Measurements from ENCODE around the gene TP63. TPM values are rescaled to one million over a fixed set of nuclear protein-coding genes. Genes with fewer than 3 reads are reported as not detected.

Gene TP63
- total and polyA plus RNA-seq, 7 donors, result under 0.01 to 0.28 (median 0.15) TPM; not detected in 3

- intact Hi-C loops (cut with DNase I), result no loop called here
- TF ChIP-seq CTCF (IDR thresholded peaks at IDR 0.05), result no peak
- no peak for TF ChIP-seq POLR2A (IDR thresholded peaks at IDR 0.05)
- no peak for TF ChIP-seq EP300 (IDR thresholded peaks at IDR 0.05)
- TF ChIP-seq POLR2AphosphoS5 (IDR thresholded peaks at IDR 0.05), result no peak
- H3K4me3 ChIP-seq, result no peak overlapping the region
- no peaks in the 10 kb centered on the region for H3K36me3 ChIP-seq
- H3K9me3 ChIP-seq, result no peaks in the 10 kb centered on the region
- H3K4me1 ChIP-seq, result no peaks in the 10 kb centered on the region
- DNase-seq, result no peak
- H3K27me3 ChIP-seq, result no peaks in the 10 kb centered on the region
- H3K27ac ChIP-seq, result no peak overlapping the region
Measured at GRCh38 chr3:189735913-189736312, 104.7 kb downstream of the TP63 start.

- H3K4me3 ChIP-seq, result no peak overlapping the region
- H3K9me3 ChIP-seq, result no peaks in the 10 kb centered on the region
- intact Hi-C loops (cut with DNase I), result no loop called here
- TF ChIP-seq POLR2AphosphoS5 (IDR thresholded peaks at IDR 0.05) (no peak), POLR2A (IDR thresholded peaks at IDR 0.05) (no peak), EP300 (IDR thresholded peaks at IDR 0.05) (no peak), CTCF (IDR thresholded peaks at IDR 0.05) (no peak)
- H3K27ac ChIP-seq, result no peak overlapping the region
- no peaks in the 10 kb centered on the region for H3K4me1 ChIP-seq
- no peaks in the 10 kb centered on the region for H3K27me3 ChIP-seq
- 91% methylated on average over 2 of the region's 2 CpGs for WGBS, 2 donors
- no peak for DNase-seq
- H3K36me3 ChIP-seq, result no peaks in the 10 kb centered on the region
Measured at GRCh38 chr3:189737071-189737470, 105.9 kb downstream of the TP63 start.

GRCh38 chr3:189737619-189738018 lies 106.4 kb downstream of the TP63 start:
- WGBS, 2 donors, result 90 to 95% methylated on average over 2 of the region's 2 CpGs
- H3K27ac ChIP-seq, result no peak overlapping the region
- no peaks in the 10 kb centered on the region for H3K9me3 ChIP-seq
- intact Hi-C loops (cut with DNase I), result no loop called here
- DNase-seq, result no peak
- H3K4me3 ChIP-seq, result no peak overlapping the region
- H3K27me3 ChIP-seq, result no peaks in the 10 kb centered on the region
- no peaks in the 10 kb centered on the region for H3K4me1 ChIP-seq
- H3K36me3 ChIP-seq, result no peaks in the 10 kb centered on the region
- TF ChIP-seq EP300 (IDR thresholded peaks at IDR 0.05), result no peak
- no peak for TF ChIP-seq POLR2A (IDR thresholded peaks at IDR 0.05)

DNA sequence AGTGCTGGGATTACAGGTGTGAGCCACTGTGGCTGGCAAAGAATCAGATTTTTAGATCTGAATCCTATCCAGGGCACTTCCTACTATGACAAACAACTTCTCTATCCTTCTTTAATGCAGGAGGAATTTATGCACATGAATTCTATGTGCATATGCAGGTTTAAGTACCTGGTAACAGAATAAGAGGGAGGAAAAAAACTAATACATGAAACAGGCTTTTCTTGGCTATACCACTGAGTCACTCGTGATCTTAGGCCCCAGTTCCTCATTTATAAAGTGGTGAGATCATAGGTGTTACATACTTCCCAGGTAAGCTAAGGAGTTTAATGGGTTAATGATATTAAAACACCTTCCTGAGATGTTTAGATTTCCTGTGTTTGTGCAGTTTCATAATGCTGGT lies 108.2 kb downstream of the TP63 start:
- no peaks in the 10 kb centered on the region for H3K4me1 ChIP-seq
- H3K36me3 ChIP-seq, result no peaks in the 10 kb centered on the region
- no peaks in the 10 kb centered on the region for H3K27me3 ChIP-seq
- WGBS, 2 donors, result 81 to 86% methylated on average over 1 of the region's 1 CpG
- no peak for TF ChIP-seq POLR2A (IDR thresholded peaks at IDR 0.05)
- no peak for TF ChIP-seq POLR2AphosphoS5 (IDR thresholded peaks at IDR 0.05)
- no peak for TF ChIP-seq CTCF (IDR thresholded peaks at IDR 0.05)
- no peak for TF ChIP-seq EP300 (IDR thresholded peaks at IDR 0.05)
- H3K27ac ChIP-seq, result no peak overlapping the region
- no peak overlapping the region for H3K4me3 ChIP-seq
- H3K9me3 ChIP-seq, result no peaks in the 10 kb centered on the region
- intact Hi-C loops (cut with DNase I), result no loop called here
- no peak for DNase-seq

GRCh38 chr3:189740156-189740555 lies 109.0 kb downstream of the TP63 start:
- Histone ChIP-seq H3K4me1 (no peaks in the 10 kb centered on the region), H3K27me3 (no peaks in the 10 kb centered on the region), H3K36me3 (no peaks in the 10 kb centered on the region), H3K4me3 (no peak overlapping the region), H3K9me3 (peaks cover 0 to 3% (median 0%) of the 10 kb centered on the region in 4 donors), H3K27ac (no peak overlapping the region)
- intact Hi-C loops (cut with DNase I), result no loop called here
- no peak for DNase-seq
- no peak for TF ChIP-seq EP300 (IDR thresholded peaks at IDR 0.05)
- 91 to 93% methylated on average over 2 of the region's 2 CpGs for WGBS, 2 donors

DNA sequence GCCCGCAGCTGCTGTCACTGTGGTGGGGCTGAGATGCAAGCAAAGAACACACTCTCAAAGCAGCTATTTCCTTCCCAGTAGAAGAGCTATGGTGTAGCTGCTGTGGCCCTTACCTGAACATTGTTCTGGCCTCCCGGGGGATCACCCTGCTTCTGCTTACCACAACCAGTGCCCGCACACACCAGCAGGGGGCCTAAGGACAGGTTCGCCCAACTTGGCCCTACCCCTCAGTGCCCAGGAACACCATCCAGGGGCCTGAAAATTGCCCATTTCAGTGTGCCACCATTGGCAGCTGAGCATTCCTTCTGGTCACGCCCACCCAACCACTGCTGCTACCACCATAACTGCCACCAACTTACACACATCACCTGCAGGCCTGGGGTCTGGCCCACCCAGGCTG lies 113.0 kb downstream of the TP63 start:
- no peak overlapping the region for H3K27ac ChIP-seq
- no peaks in the 10 kb centered on the region for H3K36me3 ChIP-seq
- H3K4me3 ChIP-seq, result no peak overlapping the region
- DNase-seq, result no peak
- H3K27me3 ChIP-seq, result no peaks in the 10 kb centered on the region
- H3K9me3 ChIP-seq, result peaks cover 0 to 7% (median 0%) of the 10 kb centered on the region in 4 donors
- TF ChIP-seq EP300 (IDR thresholded peaks at IDR 0.05) (no peak), CTCF (IDR thresholded peaks at IDR 0.05) (no peak), POLR2A (IDR thresholded peaks at IDR 0.05) (no peak), POLR2AphosphoS5 (IDR thresholded peaks at IDR 0.05) (no peak)
- intact Hi-C loops (cut with DNase I), result no loop called here
- 88 to 96% methylated on average over 5 of the region's 5 CpGs for WGBS, 2 donors
- no peaks in the 10 kb centered on the region for H3K4me1 ChIP-seq

Measured in sigmoid colon (tissue), 7 donors.